ENCODE data around the gene NCBP1.

The NCBP1 gene

GRCh38 chr9:97675655-97676054, 42.0 kb downstream of the NCBP1 start:
- H3K27ac ChIP-seq: no peak overlapping the region
- TF ChIP-seq CTCF (conservative IDR thresholded peaks at IDR 0.05) (no peak), ZFX (IDR thresholded peaks at IDR 0.05) (no peak)

- TF ChIP-seq CTCF (conservative IDR thresholded peaks at IDR 0.05) (no peak), ZFX (IDR thresholded peaks at IDR 0.05) (no peak)
Measured at GRCh38 chr9:97682242-97682641, 48.6 kb downstream of the NCBP1 start.

GRCh38 chr9:97688654-97689053, 55.0 kb downstream of the NCBP1 start:
- no peak overlapping the region for H3K27ac ChIP-seq
- TF ChIP-seq CTCF (conservative IDR thresholded peaks at IDR 0.05) (no peak), ZFX (IDR thresholded peaks at IDR 0.05) (no peak)

More at GRCh38 chr9:97682242-97682641, 48.6 kb downstream of the NCBP1 start:
- H3K27ac ChIP-seq: no peak overlapping the region

- no peak for TF ChIP-seq ZFX (IDR thresholded peaks at IDR 0.05)
- no peak for TF ChIP-seq CTCF (conservative IDR thresholded peaks at IDR 0.05)
- no peak overlapping the region for H3K27ac ChIP-seq
Measured at GRCh38 chr9:97689401-97690180, 56.0 kb downstream of the NCBP1 start.

- TF ChIP-seq CTCF (conservative IDR thresholded peaks at IDR 0.05): no peak
- no peak for TF ChIP-seq ZFX (IDR thresholded peaks at IDR 0.05)
Measured at GRCh38 chr9:97694769-97695168, 61.1 kb downstream of the NCBP1 start.

GRCh38 chr9:97695390-97695789, 61.8 kb downstream of the NCBP1 start:
- no peak overlapping the region for H3K27ac ChIP-seq
- TF ChIP-seq ZFX (IDR thresholded peaks at IDR 0.05) (no peak), CTCF (conservative IDR thresholded peaks at IDR 0.05) (no peak)

More at GRCh38 chr9:97694769-97695168, 61.1 kb downstream of the NCBP1 start:
- H3K27ac ChIP-seq: no peak overlapping the region

- no peak for TF ChIP-seq ZFX (IDR thresholded peaks at IDR 0.05)
- no peak for TF ChIP-seq CTCF (conservative IDR thresholded peaks at IDR 0.05)
- peak overlapping the region; percentile 90 for H3K27ac ChIP-seq
Measured at GRCh38 chr9:97695995-97696802, 62.6 kb downstream of the NCBP1 start.
